SJCRH30 (cell line): Measurements from ENCODE around the gene MMP1. TPM values are rescaled to one million over a fixed set of nuclear protein-coding genes. Genes with fewer than 3 reads are reported as not detected.
A peak's percentile ranks its signal among the peaks of the same experiment; 100 is the strongest.

Experiments used
- DNase-seq, 2 experiments: peaks; one replicate each; pipeline ENCODE4 v3.0.0-alpha.2; 2015 to 2020
- H3K27ac ChIP-seq: fragments of 250-450 bp; sonication (Bioruptor Pico); 2 replicates; pipeline ENCODE4 v1.5.1; 2020; ENCODE audit warnings: mild to moderate bottlenecking, moderate library complexity
- H3K27me3 ChIP-seq: fragments of 250-450 bp; sonication (Bioruptor Pico); 2 replicates; pipeline ENCODE4 v1.5.1; 2020; ENCODE audit warnings: mild to moderate bottlenecking, moderate library complexity
- H3K36me3 ChIP-seq: fragments of 250-450 bp; sonication (Bioruptor Pico); 2 replicates; pipeline ENCODE4 v1.5.1; 2020; ENCODE audit warnings: mild to moderate bottlenecking, moderate library complexity
- H3K4me1 ChIP-seq: fragments of 250-450 bp; sonication (Bioruptor Pico); 2 replicates; pipeline ENCODE4 v1.5.1; 2020; ENCODE audit warnings: mild to moderate bottlenecking, moderate library complexity
- H3K4me3 ChIP-seq: fragments of 250-450 bp; sonication (Bioruptor Pico); 2 replicates; pipeline ENCODE4 v1.5.1; 2020; ENCODE audit warnings: mild to moderate bottlenecking, moderate library complexity
- H3K9me3 ChIP-seq: fragments of 250-450 bp; sonication (Bioruptor Pico); replicated peaks from 2 replicates; pipeline ENCODE4 v1.5.1; 2020; ENCODE audit warnings: mild to moderate bottlenecking, moderate library complexity
- total RNA-seq: library from RNA; depleted of rRNA; stranded (reverse); fragments of >200 nt; shearing (Covaris generic); gene quantifications from 2 replicates; pipeline ENCODE4 v1.2.3, GENCODE V29; 2014

The MMP1 gene
- total RNA-seq, 1 experiment from 2014 or later: not detected

- DNase-seq: no peak
- Histone ChIP-seq H3K27me3 (no peaks in the 10 kb centered on the region), H3K36me3 (no peaks in the 10 kb centered on the region), H3K4me3 (no peak overlapping the region), H3K9me3 (no peaks in the 10 kb centered on the region), H3K27ac (no peak overlapping the region), H3K4me1 (no peaks in the 10 kb centered on the region)
Observed at GRCh38 chr11:102788334-102788995, 9.5 kb downstream of the MMP1 start.

GRCh38 chr11:102784380-102784779 is 13.6 kb downstream of the MMP1 start:
- Histone ChIP-seq H3K4me1 (no peaks in the 10 kb centered on the region), H3K36me3 (no peaks in the 10 kb centered on the region), H3K4me3 (no peak overlapping the region), H3K27ac (no peak overlapping the region), H3K27me3 (no peaks in the 10 kb centered on the region), H3K9me3 (no peaks in the 10 kb centered on the region)
- DNase-seq: no peak

GRCh38 chr11:102783720-102784119 is 14.2 kb downstream of the MMP1 start:
- H3K27me3 ChIP-seq: no peaks in the 10 kb centered on the region
- no peak for DNase-seq
- no peak overlapping the region for H3K4me3 ChIP-seq
- H3K36me3 ChIP-seq: no peaks in the 10 kb centered on the region
- no peak overlapping the region for H3K27ac ChIP-seq
- no peaks in the 10 kb centered on the region for H3K9me3 ChIP-seq
- H3K4me1 ChIP-seq: no peaks in the 10 kb centered on the region

- H3K27ac ChIP-seq: no peak overlapping the region
- H3K36me3 ChIP-seq: no peaks in the 10 kb centered on the region
- no peaks in the 10 kb centered on the region for H3K4me1 ChIP-seq
- H3K4me3 ChIP-seq: no peak overlapping the region
- no peak for DNase-seq
- no peaks in the 10 kb centered on the region for H3K9me3 ChIP-seq
- H3K27me3 ChIP-seq: no peaks in the 10 kb centered on the region
Observed at GRCh38 chr11:102783016-102783415, 14.9 kb downstream of the MMP1 start.

- H3K27ac ChIP-seq: no peak overlapping the region
- H3K27me3 ChIP-seq: no peaks in the 10 kb centered on the region
- no peaks in the 10 kb centered on the region for H3K36me3 ChIP-seq
- DNase-seq: no peak
- H3K4me1 ChIP-seq: no peaks in the 10 kb centered on the region
- no peak overlapping the region for H3K4me3 ChIP-seq
- H3K9me3 ChIP-seq: no peaks in the 10 kb centered on the region
Observed at GRCh38 chr11:102781676-102782075, 16.3 kb downstream of the MMP1 start.

GRCh38 chr11:102780491-102780918 is 17.5 kb downstream of the MMP1 start, which contains the start of gene MMP10:
Gene MMP10, minus strand, starts transcription at chr11:102780628. Its CDS starts 37 bp downstream, at chr11:102780591.
- H3K27ac ChIP-seq: no peak within 1 kb of the TSS
- H3K36me3 ChIP-seq: no peaks in the 10 kb centered on the region
- H3K27me3 ChIP-seq: no peaks in the 10 kb centered on the region
- H3K4me3 ChIP-seq: no peak within 1 kb of the TSS
- no peaks in the 10 kb centered on the region for H3K4me1 ChIP-seq
- H3K9me3 ChIP-seq: no peaks in the 10 kb centered on the region
- peak in 1 of 2 experiments; percentile 25 for DNase-seq

- H3K27me3 ChIP-seq: no peaks in the 10 kb centered on the region
- no peak for DNase-seq
- no peak overlapping the region for H3K4me3 ChIP-seq
- no peaks in the 10 kb centered on the region for H3K36me3 ChIP-seq
- H3K27ac ChIP-seq: no peak overlapping the region
- H3K9me3 ChIP-seq: no peaks in the 10 kb centered on the region
- H3K4me1 ChIP-seq: no peaks in the 10 kb centered on the region
Observed at GRCh38 chr11:102776454-102776853, 21.5 kb downstream of the MMP1 start.

GRCh38 chr11:102773386-102773785 is 24.6 kb downstream of the MMP1 start:
- no peaks in the 10 kb centered on the region for H3K36me3 ChIP-seq
- H3K4me3 ChIP-seq: no peak overlapping the region
- DNase-seq: no peak
- H3K9me3 ChIP-seq: no peaks in the 10 kb centered on the region
- H3K27ac ChIP-seq: no peak overlapping the region
- H3K27me3 ChIP-seq: no peaks in the 10 kb centered on the region
- H3K4me1 ChIP-seq: no peaks in the 10 kb centered on the region

- Histone ChIP-seq H3K36me3 (no peaks in the 10 kb centered on the region), H3K4me3 (no peak overlapping the region), H3K27ac (no peak overlapping the region), H3K9me3 (no peaks in the 10 kb centered on the region), H3K4me1 (no peaks in the 10 kb centered on the region), H3K27me3 (no peaks in the 10 kb centered on the region)
- DNase-seq: no peak
Observed at GRCh38 chr11:102771351-102771750, 26.6 kb downstream of the MMP1 start.

GRCh38 chr11:102770191-102770590 is 27.8 kb downstream of the MMP1 start:
- H3K4me1 ChIP-seq: no peaks in the 10 kb centered on the region
- no peaks in the 10 kb centered on the region for H3K36me3 ChIP-seq
- no peaks in the 10 kb centered on the region for H3K9me3 ChIP-seq
- no peak overlapping the region for H3K27ac ChIP-seq
- H3K27me3 ChIP-seq: no peaks in the 10 kb centered on the region
- H3K4me3 ChIP-seq: no peak overlapping the region
- DNase-seq: no peak

- Histone ChIP-seq H3K27me3 (no peaks in the 10 kb centered on the region), H3K36me3 (no peaks in the 10 kb centered on the region), H3K4me3 (no peak overlapping the region), H3K4me1 (no peaks in the 10 kb centered on the region), H3K9me3 (no peaks in the 10 kb centered on the region), H3K27ac (no peak overlapping the region)
- DNase-seq: no peak
Observed at GRCh38 chr11:102767800-102768199, 30.2 kb downstream of the MMP1 start.

GRCh38 chr11:102763440-102763839 is 34.5 kb downstream of the MMP1 start:
- H3K9me3 ChIP-seq: no peaks in the 10 kb centered on the region
- no peak overlapping the region for H3K4me3 ChIP-seq
- no peak for DNase-seq
- H3K27ac ChIP-seq: no peak overlapping the region
- H3K27me3 ChIP-seq: no peaks in the 10 kb centered on the region
- no peaks in the 10 kb centered on the region for H3K4me1 ChIP-seq
- H3K36me3 ChIP-seq: no peaks in the 10 kb centered on the region

GRCh38 chr11:102762361-102762767 is 35.6 kb downstream of the MMP1 start:
- no peaks in the 10 kb centered on the region for H3K27me3 ChIP-seq
- no peak for DNase-seq
- no peak overlapping the region for H3K27ac ChIP-seq
- no peaks in the 10 kb centered on the region for H3K4me1 ChIP-seq
- no peaks in the 10 kb centered on the region for H3K36me3 ChIP-seq
- no peaks in the 10 kb centered on the region for H3K9me3 ChIP-seq
- no peak overlapping the region for H3K4me3 ChIP-seq

GRCh38 chr11:102761646-102762238 is 36.2 kb downstream of the MMP1 start:
- no peak for DNase-seq
- Histone ChIP-seq H3K36me3 (no peaks in the 10 kb centered on the region), H3K4me1 (no peaks in the 10 kb centered on the region), H3K27me3 (no peaks in the 10 kb centered on the region), H3K4me3 (no peak overlapping the region), H3K9me3 (no peaks in the 10 kb centered on the region), H3K27ac (no peak overlapping the region)

- peak overlapping the region; percentile 33; the same call in 1 of the 2 replicates for H3K27ac ChIP-seq
- H3K27me3 ChIP-seq: no peaks in the 10 kb centered on the region
- H3K36me3 ChIP-seq: no peaks in the 10 kb centered on the region
- no peaks in the 10 kb centered on the region for H3K9me3 ChIP-seq
- H3K4me3 ChIP-seq: no peak overlapping the region
- no peaks in the 10 kb centered on the region for H3K4me1 ChIP-seq
- DNase-seq: peak in 1 of 2 experiments; percentile 46
Observed at GRCh38 chr11:102760344-102761035, 37.5 kb downstream of the MMP1 start.
